ENCODE data around the gene HNRNPR. TPM values are rescaled to one million over a fixed set of nuclear protein-coding genes. Genes with fewer than 3 reads are reported as not detected.

HNRNPR gene
- total RNA-seq, 2 donors from 2014 or later = 187 to 210 TPM

GRCh38 chr1:23389837-23390321, 45.8 kb upstream of the HNRNPR start:
- Mint-ChIP-seq H3K36me3 (ENCODE audit: low read depth) (no peaks in the 10 kb centered on the region), H3K27me3 (ENCODE audit: insufficient read depth) (peaks cover 70% of the 10 kb centered on the region), H3K27ac (no peak overlapping the region), H3K4me3 (no peak overlapping the region), H3K9me3 (no peaks in the 10 kb centered on the region), H3K4me1 (peaks cover 7% of the 10 kb centered on the region)
- WGBS, 2 experiments (ENCODE audit: insufficient coverage in 1 of 2, insufficient read length in 1 of 2) = 75 to 84% methylated on average over 9 of the region's 9 CpGs
- H3K9me3 ChIP-seq (ENCODE audit: control insufficient read depth, low read length) = peaks cover 5% of the 10 kb centered on the region
- H3K9ac ChIP-seq (ENCODE audit: extremely low read depth, low read length, poor library complexity, severe bottlenecking) = no peak overlapping the region
- no peaks in the 10 kb centered on the region for H3K27me3 ChIP-seq (ENCODE audit: control insufficient read depth, insufficient read depth, low read length, poor library complexity, severe bottlenecking)
- H3K4me1 ChIP-seq (ENCODE audit: control insufficient read depth, insufficient read depth, low read length) = no peaks in the 10 kb centered on the region
- DNase-seq = peak; percentile 42
- no peak for TF ChIP-seq CTCF (conservative IDR thresholded peaks at IDR 0.05)
- H3K4me3 ChIP-seq (ENCODE audit: low read length) = no peak overlapping the region
- no peaks in the 10 kb centered on the region for H3K36me3 ChIP-seq (ENCODE audit: control insufficient read depth, insufficient read depth, low read length)
- H3K27ac ChIP-seq (ENCODE audit: low read depth, low read length) = no peak overlapping the region

- Mint-ChIP-seq H3K9me3 (no peaks in the 10 kb centered on the region), H3K27me3 (ENCODE audit: insufficient read depth) (peaks cover 82% of the 10 kb centered on the region), H3K36me3 (ENCODE audit: low read depth) (peaks cover under 1% of the 10 kb centered on the region), H3K4me3 (no peak overlapping the region), H3K27ac (no peak overlapping the region), H3K4me1 (peaks cover 5% of the 10 kb centered on the region)
- Histone ChIP-seq H3K36me3 (ENCODE audit: control insufficient read depth, insufficient read depth, low read length) (no peaks in the 10 kb centered on the region), H3K9me3 (ENCODE audit: control insufficient read depth, low read length) (peaks cover 4% of the 10 kb centered on the region), H3K4me3 (ENCODE audit: low read length) (no peak overlapping the region), H3K27ac (ENCODE audit: low read depth, low read length) (no peak overlapping the region), H3K27me3 (ENCODE audit: control insufficient read depth, insufficient read depth, low read length, poor library complexity, severe bottlenecking) (no peaks in the 10 kb centered on the region), H3K4me1 (ENCODE audit: control insufficient read depth, insufficient read depth, low read length) (no peaks in the 10 kb centered on the region), H3K9ac (ENCODE audit: extremely low read depth, low read length, poor library complexity, severe bottlenecking) (no peak overlapping the region)
- 81 to 91% methylated on average over 7 to 8 of the region's 8 CpGs for WGBS, 2 experiments (ENCODE audit: insufficient coverage in 1 of 2, insufficient read length in 1 of 2)
- no peak for TF ChIP-seq CTCF (conservative IDR thresholded peaks at IDR 0.05)
- DNase-seq = peak; percentile 35
Observed at GRCh38 chr1:23387494-23387893, 43.4 kb upstream of the HNRNPR start.

DNA sequence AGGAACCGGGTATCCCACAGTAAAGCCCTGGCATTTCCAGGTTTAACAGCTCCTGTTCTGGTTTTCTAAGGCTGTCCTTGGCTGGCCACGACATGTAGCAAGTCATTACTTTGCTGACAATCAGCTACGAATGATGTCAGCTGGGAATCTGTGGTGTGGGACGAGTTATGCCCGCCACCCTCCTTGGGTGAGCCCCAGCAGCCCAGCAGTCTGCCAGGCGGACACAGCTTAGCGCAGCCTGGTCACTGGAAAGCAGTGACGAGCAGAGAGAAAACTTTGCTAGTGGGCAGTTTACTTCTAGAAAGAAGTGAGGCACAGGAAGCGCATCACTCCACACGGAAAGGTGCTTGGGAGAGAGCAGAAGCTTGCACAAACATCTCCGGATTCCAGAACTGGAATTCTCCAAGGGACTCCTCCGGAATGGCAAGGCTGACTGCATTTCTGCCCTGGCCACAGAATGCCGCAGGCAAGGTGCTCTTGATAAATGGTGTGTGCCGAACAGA, 41.1 kb upstream of the HNRNPR start:
- Histone ChIP-seq H3K36me3 (ENCODE audit: control insufficient read depth, insufficient read depth, low read length) (no peaks in the 10 kb centered on the region), H3K9ac (ENCODE audit: extremely low read depth, low read length, poor library complexity, severe bottlenecking) (no peak overlapping the region), H3K4me1 (ENCODE audit: control insufficient read depth, insufficient read depth, low read length) (peaks cover 3% of the 10 kb centered on the region), H3K27ac (ENCODE audit: low read depth, low read length) (no peak overlapping the region), H3K4me3 (ENCODE audit: low read length) (no peak overlapping the region), H3K27me3 (ENCODE audit: control insufficient read depth, insufficient read depth, low read length, poor library complexity, severe bottlenecking) (no peaks in the 10 kb centered on the region), H3K9me3 (ENCODE audit: control insufficient read depth, low read length) (no peaks in the 10 kb centered on the region)
- Mint-ChIP-seq H3K4me1 (peaks cover 12% of the 10 kb centered on the region), H3K36me3 (ENCODE audit: low read depth) (peaks cover 6% of the 10 kb centered on the region), H3K27me3 (ENCODE audit: insufficient read depth) (peaks cover 92% of the 10 kb centered on the region), H3K27ac (no peak overlapping the region), H3K9me3 (peaks cover 4% of the 10 kb centered on the region), H3K4me3 (no peak overlapping the region)
- peak; percentile 22 for DNase-seq
- WGBS, 2 experiments (ENCODE audit: insufficient coverage in 1 of 2, insufficient read length in 1 of 2) = 81 to 89% methylated on average over 14 of the region's 14 CpGs
- TF ChIP-seq CTCF (conservative IDR thresholded peaks at IDR 0.05) = no peak

All from endodermal cell (in vitro differentiated cells).